GM19395 (cell line): ENCODE measurements around the gene ATG2A.

Source experiments
- ATAC-seq: cut with Tn5 transposase; IDR thresholded peaks from one replicate; pipeline ENCODE4 v1.9.1; 2021; ENCODE audit warnings: mild to moderate bottlenecking, moderate library complexity; ENCODE audit not compliant: unreplicated experiment

Gene ATG2A

DNA sequence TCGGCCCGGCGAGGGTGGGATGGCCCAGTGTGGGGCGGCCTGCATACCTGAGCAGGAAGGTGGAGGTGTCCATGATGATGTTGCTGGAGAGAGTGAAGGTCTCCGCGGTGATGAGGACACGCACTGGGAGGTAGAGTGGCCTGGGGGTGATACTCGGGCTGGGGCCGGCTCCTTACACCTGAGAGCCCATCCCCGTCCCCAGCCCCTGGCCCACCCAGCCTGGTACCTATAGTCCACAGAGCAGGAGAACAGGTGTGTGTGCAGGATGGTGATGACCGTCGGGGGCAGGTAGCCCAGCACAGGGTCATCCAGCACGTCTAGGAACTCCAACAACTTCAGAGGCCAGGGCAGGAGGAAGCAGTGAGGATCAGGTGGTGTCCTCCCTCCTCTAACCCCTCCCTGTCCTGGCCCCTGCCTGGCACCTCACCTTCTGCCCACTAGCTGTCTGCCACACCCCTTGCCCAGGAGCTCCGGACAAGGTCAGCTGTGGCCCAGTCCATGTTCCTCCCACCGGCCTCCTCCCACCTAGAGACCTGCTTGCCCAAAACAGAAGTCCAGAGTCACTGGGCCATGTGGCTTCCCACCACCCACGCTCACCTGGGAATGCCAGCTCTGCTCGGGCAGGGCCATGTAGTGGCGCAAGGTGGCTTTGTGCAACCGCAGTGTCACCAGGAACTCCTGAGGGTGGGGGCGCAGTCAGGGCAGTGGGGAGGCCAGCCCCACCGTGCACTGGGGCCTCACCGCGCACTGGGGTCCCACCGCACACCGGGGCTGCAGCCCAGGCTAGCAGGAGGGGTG is 11.3 kb downstream of the ATG2A start:
- ATAC-seq: no peak

DNA sequence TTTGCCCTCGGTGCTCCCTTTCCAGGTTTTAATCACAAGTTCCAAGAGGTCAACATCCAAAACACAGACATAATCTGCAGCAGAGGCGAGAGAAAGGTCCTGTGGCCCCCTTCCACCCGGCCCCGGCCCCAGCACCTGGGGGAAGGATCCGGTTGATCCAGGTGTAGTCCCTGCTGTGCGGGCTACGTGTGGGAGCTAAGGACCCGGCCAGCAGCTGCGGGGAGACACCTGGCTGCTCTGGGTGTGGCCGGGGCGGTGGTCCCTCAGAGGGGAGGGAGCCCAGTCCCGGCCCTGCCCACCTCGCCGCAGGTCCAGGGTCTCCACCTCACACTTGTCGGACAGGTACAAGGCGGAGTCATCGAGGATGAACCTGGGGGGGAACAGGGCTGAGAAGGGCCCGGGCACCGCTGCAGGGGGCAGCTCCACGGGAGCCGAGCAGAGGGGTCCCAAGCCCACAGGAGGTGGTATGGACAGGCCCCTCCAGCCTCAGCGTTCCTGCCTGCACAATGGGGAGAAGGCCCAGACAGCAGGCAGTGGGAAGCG is 13.6 kb downstream of the ATG2A start:
- ATAC-seq: no peak

- ATAC-seq: no peak
Observed at GRCh38 chr11:64902102-64902900, 14.7 kb downstream of the ATG2A start.

DNA sequence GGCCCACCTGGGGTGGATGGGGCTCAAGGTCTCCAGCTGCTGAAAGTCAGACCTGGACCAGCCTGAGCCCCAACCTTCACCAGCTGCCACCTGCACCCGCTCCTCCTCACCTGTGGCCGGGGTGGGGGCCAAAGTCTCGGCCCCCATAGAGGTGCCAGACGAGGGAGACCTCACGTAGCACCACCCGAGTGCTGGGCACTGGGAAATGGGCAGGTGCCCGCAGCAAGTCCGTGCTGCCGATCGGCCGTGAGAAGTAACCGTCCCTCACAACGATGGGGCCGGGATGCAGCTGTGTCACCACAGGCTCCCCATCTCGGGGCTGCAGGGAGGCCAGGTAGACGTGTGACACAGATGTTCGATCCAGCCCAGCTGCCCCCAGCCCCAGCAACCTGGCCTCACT is 16.2 kb downstream of the ATG2A start:
- ATAC-seq: no peak

DNA sequence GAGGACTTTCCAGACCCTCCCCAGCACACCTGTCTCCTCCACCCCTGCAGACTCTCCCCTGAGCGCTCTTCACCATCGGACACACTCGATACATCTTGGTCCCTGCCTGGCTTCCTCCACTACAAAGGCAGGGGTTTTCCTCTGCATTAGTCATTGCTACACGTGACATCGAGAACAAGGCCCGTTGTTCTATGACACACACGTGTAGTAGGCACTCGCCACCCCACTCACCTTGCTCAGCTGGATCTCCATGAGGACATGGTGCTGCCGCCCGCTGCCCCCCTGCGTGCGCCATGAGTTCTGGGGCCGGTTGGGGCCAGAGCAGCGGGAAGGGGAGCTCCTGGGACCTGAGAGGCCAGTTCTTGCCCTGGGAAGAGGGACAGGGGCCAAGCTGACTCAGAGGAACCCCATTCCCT is 16.7 kb downstream of the ATG2A start:
- no peak for ATAC-seq

- no peak for ATAC-seq
Observed at GRCh38 chr11:64898541-64898940, 18.5 kb downstream of the ATG2A start.

GRCh38 chr11:64898076-64898445 is 18.9 kb downstream of the ATG2A start:
- no peak for ATAC-seq

- no peak for ATAC-seq
Observed at GRCh38 chr11:64897381-64898075, 19.5 kb downstream of the ATG2A start.

GRCh38 chr11:64896448-64897022 is 20.5 kb downstream of the ATG2A start:
- ATAC-seq: no peak

DNA sequence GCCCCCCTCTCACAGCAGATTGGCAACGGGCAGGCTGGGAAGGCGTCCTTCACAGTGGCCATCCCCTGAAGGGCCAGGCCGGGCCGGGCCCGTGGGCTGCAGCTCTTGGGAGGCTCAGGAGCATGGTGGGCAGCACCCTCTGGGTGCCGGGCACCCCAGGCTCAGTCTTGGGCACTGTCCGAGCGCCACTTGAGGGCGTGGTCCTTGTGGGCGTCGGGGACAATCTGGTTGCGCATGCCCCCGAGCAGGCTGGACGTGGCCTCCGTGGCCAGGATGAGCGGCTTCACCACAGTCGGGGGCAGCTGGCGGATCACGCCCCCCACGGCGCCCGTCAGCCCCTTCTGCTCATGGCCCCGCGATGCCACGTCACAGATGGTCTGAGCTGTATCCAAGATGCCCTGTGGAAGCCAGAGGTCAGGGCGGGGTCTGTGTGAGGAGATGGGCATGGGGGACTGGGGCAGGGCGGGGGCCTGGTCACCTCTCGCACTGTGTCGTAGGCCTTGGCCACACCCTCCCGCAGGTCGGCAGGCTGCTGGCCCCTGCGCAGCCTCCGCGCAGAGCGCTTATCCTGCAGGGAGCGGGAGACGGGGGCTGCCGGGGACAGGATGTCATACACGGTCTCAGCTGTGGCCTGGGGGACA is 22.1 kb downstream of the ATG2A start:
- no peak for ATAC-seq

- peak; percentile 60 for ATAC-seq
Observed at GRCh38 chr11:64894070-64894811, 22.8 kb downstream of the ATG2A start.

GRCh38 chr11:64893194-64894069 is 23.6 kb downstream of the ATG2A start:
- no peak for ATAC-seq

- no peak for ATAC-seq
Observed at GRCh38 chr11:64892838-64893193, 24.2 kb downstream of the ATG2A start.

DNA sequence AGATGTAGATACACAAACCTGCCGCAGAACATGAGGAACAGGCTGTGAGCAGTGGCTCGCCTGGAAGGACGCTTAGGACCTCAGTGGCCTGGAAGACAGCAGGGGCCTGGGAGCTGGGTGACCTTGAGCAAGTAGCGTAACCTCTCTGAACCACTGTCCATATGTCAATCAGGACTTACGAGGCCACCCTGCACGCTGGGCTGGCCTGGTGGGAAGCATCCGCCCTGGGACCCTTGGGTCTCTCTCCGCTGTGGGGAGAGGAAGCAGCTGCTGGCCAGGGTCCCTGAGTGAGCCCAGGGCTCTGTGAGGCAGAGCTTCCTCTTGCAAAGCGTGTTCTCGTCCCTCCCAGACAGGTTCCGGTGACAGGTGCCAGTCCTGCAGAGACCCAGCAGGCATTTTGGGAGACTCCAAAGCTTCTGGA is 24.6 kb downstream of the ATG2A start:
- ATAC-seq: no peak

DNA sequence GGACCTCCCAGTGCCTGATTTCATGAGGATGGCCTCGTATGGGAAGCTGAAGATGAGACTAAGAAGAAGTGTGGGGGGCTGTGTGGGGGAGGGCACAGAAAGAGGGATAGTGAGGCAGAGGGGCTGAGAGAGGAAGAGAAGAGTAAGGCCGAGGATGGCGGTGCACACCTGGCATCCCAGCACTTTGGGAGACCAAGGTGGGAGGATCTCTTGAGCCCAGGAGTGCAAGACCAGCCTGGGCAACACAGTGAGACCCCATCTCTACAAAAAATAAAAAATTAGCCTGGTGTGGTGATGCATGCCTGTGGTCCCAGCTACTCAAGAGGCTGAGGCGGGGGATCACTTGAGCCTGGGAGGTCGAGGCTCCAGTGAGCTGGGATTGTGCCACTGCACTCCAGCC is 25.1 kb downstream of the ATG2A start:
- no peak for ATAC-seq

GRCh38 chr11:64891215-64891848 is 25.7 kb downstream of the ATG2A start:
- ATAC-seq: no peak

GRCh38 chr11:64890522-64890939 is 26.5 kb downstream of the ATG2A start:
- ATAC-seq: no peak

DNA sequence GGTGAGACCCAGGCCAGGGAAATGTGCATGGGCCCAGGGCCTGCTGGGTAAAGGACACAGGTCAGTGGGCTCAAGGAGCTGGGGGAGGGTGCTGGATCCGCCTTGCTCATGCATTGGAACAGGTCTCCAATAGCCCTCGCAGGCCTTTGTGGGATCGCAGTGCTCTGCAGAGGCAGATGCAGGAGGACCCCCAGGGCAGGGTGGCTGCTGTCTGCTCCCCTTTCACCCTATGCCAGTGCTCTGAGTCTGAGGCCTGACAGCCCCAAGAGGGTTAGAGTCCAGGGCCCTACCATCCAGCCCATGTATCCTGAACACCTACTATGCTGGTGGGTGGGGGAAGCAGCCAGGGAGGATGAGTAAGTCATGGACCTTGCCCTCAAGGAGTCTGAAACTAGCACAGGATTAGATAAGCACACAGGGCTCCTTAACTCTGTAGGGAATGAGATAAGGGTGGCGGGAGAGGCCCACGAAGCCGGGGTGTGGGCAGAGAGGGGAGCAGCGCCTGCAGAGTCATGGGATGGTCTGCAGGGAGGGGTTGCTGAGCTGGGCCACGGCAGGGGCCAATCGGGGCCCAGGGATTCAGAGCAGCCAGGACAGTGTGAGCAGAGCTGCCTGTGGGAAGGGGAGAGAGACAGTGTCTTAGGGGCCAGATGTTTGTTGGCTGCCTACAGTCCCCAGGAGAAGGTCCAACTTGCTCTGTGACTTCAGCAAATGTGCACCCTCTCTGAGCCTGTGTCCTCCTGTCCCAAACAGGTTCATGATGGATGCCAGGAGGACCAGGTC is 28.1 kb downstream of the ATG2A start:
- ATAC-seq: no peak
